DOHH2 (cell line): Measurements from ENCODE around the gene TANC2.

Experiments
- EZH2phosphoT487 ChIP-seq: fragments of 200-600 bp; sonication (generic); IDR thresholded peaks from 2 replicates; pipeline ENCODE4 v1.6.1; 2017; ENCODE audit warnings: borderline replicate concordance, mild to moderate bottlenecking, antibody characterized with exemption, low read length, moderate library complexity, mixed read lengths
- TF ChIP-seq, protein P1 (sequence below): fragments of 200-600 bp; sonication (generic); IDR thresholded peaks from one replicate; pipeline ENCODE4 v1.5.1; 2014; ENCODE audit warnings: antibody characterized with exemption, mild to moderate bottlenecking, low read depth, low read length; ENCODE audit not compliant: poor library complexity, severe bottlenecking

DNA sequence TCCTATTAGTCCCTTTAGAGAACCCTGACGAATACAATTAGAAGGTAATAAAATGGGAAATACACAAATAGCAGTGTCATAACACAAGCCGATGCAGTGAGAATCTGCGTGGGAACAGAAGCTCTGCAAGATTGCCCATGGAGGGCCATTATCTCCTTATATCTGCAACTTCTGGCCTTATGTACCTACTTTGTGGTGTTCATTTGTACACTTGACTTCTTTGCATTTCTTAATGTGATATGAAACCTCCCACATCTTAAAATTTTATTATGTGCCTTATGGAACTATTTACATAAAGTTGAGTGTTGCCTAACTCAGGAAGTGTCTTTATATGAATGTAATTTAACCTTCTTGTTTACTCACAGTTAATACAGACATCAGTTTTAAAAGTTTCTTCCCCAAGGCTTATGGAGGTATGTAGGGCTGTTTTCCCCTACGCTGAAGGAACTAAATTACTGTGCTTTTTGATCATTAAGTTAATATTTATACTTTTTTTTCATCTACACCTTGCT lies 10.1 kb upstream of the TANC2 start:
- TF ChIP-seq, protein P1, sequence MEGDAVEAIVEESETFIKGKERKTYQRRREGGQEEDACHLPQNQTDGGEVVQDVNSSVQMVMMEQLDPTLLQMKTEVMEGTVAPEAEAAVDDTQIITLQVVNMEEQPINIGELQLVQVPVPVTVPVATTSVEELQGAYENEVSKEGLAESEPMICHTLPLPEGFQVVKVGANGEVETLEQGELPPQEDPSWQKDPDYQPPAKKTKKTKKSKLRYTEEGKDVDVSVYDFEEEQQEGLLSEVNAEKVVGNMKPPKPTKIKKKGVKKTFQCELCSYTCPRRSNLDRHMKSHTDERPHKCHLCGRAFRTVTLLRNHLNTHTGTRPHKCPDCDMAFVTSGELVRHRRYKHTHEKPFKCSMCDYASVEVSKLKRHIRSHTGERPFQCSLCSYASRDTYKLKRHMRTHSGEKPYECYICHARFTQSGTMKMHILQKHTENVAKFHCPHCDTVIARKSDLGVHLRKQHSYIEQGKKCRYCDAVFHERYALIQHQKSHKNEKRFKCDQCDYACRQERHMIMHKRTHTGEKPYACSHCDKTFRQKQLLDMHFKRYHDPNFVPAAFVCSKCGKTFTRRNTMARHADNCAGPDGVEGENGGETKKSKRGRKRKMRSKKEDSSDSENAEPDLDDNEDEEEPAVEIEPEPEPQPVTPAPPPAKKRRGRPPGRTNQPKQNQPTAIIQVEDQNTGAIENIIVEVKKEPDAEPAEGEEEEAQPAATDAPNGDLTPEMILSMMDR: no peak
- TF ChIP-seq EZH2phosphoT487: no peak
